Measurements from ENCODE around the gene PRKCD.

The PRKCD gene

GRCh38 chr3:53239800-53240199 lies 78.8 kb downstream of the PRKCD start:
- no peak for DNase-seq (ENCODE audit: low read depth)
- H3K4me3 ChIP-seq (ENCODE audit: low read depth, low read length) = no peak overlapping the region
- TF ChIP-seq, protein P1, sequence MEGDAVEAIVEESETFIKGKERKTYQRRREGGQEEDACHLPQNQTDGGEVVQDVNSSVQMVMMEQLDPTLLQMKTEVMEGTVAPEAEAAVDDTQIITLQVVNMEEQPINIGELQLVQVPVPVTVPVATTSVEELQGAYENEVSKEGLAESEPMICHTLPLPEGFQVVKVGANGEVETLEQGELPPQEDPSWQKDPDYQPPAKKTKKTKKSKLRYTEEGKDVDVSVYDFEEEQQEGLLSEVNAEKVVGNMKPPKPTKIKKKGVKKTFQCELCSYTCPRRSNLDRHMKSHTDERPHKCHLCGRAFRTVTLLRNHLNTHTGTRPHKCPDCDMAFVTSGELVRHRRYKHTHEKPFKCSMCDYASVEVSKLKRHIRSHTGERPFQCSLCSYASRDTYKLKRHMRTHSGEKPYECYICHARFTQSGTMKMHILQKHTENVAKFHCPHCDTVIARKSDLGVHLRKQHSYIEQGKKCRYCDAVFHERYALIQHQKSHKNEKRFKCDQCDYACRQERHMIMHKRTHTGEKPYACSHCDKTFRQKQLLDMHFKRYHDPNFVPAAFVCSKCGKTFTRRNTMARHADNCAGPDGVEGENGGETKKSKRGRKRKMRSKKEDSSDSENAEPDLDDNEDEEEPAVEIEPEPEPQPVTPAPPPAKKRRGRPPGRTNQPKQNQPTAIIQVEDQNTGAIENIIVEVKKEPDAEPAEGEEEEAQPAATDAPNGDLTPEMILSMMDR (IDR thresholded peaks at IDR 0.05; ENCODE audit: control insufficient read depth, extremely low read depth, insufficient read depth) = no peak

DNA sequence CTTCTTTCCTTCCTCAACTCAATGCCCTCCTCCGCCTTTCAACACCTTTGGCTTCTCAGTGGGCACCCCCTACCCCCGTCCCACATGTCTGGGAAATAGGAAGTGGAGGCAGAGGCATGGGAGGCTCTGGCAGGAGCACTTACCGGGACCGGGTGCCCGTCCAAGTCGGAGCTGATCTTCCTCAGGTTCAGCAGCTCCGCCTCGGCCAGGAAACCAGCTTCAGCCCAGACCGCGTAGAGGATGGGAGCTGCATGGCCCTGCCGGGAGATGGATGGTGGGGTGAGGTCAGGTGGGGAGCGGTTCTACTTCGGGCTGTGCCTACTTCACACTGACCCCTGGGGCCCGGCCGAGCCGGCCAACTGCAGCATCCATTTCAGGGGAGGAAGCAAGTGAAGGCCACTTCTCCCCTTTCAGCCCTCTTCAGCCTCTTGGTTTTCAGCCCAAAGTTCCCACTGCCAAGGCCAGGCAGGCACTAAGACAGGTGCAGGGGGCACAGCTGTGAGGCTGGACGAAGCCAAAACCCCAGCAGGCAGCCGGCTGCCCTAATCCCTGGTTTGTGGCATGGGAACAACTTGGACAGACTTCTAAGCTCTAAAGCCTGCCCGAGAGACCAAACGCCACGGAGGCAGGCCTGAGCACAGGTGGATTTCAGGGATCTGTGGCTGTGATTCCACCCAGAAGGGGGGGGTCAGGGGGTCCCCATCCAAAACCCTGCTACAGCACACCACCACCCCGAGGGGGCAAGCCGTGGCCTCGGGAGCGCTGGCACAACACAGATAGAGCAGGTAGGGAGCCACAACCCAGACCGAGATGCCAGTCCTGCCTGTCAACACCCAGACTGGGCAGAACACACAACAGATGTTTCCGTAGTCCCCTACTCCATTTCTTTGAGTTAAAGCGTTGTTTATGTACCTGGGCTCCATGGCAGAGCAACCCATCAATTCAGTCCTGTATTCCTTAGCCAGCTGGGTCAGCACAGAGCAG lies 80.3 kb downstream of the PRKCD start:
- no peak overlapping the region for H3K4me3 ChIP-seq (ENCODE audit: low read depth, low read length)
- no peak for DNase-seq (ENCODE audit: low read depth)
- TF ChIP-seq, protein P1 (IDR thresholded peaks at IDR 0.05; ENCODE audit: control insufficient read depth, extremely low read depth, insufficient read depth) = no peak

DNA sequence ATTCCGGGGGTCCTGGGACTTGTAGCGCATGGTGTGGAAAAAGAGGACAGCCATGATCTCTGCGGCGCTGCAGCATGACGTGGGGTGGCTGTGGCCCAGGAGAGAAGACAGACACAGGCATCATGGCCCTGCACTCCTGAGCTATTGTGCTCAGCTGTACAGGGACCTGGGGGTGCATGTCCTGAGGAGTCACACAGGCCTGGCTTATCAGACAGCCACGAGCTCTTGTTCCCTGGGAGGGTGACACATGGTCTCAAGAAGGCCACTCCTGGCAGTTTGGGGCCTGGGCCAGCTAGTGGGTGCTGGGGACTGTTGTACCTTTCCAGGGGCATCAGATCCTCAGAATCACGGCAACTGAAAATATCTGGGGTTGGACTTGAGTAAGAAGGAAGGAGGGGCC lies 81.1 kb downstream of the PRKCD start:
- H3K4me3 ChIP-seq (ENCODE audit: low read depth, low read length) = no peak overlapping the region
- no peak for DNase-seq (ENCODE audit: low read depth)
- TF ChIP-seq, protein P1 (IDR thresholded peaks at IDR 0.05; ENCODE audit: control insufficient read depth, extremely low read depth, insufficient read depth) = no peak
